ENCODE data around the gene CLEC11A.
"Not testable (repeated sequence)": the region's sequence is repeated elsewhere in the genome, so short reads cannot be mapped to it uniquely, and the experiment has no call there.

The CLEC11A gene

DNA sequence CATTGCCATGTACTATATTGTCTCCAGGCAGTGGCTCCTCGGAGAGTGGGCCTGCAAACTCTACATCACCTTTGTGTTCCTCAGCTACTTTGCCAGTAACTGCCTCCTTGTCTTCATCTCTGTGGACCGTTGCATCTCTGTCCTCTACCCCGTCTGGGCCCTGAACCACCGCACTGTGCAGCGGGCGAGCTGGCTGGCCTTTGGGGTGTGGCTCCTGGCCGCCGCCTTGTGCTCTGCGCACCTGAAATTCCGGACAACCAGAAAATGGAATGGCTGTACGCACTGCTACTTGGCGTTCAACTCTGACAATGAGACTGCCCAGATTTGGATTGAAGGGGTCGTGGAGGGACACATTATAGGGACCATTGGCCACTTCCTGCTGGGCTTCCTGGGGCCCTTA lies 47.7 kb downstream of the CLEC11A start:
- Histone ChIP-seq H3K27ac (no peak overlapping the region), H4K20me1 (no peaks in the 10 kb centered on the region), H3K36me3 (no peaks in the 10 kb centered on the region), H3K9me3 (no peaks in the 10 kb centered on the region), H3K4me1 (no peaks in the 10 kb centered on the region), H3K4me2 (no peak overlapping the region), H3K27me3 (peaks cover 17% of the 10 kb centered on the region), H3K4me3 (no peak overlapping the region), H3K9ac (no peak overlapping the region)
- no peak for TF ChIP-seq Cebpa-rat (IDR thresholded peaks at IDR 0.05)

DNA sequence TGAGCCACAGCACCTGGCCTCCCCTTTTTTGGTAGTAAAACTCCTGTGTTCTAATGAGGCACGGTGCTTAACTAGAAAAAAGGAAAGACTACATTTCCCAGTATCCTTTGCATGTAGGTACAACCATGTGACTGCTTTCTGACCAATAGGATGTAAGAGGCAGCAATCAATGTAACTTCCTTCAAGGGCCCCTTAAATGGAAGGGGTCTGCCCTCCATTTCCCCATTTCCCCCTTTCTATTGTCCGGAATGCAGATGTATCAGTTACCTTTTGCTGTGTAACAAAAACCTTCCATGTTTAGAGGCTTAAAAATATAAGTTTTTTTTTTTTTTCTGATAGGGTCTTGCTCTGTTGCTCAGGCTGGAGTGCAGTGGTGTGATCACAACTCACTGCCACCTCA lies 49.3 kb downstream of the CLEC11A start:
- peaks cover 6% of the 10 kb centered on the region for H4K20me1 ChIP-seq
- H3K4me2 ChIP-seq = no peak overlapping the region
- no peak overlapping the region for H3K9ac ChIP-seq
- peaks cover 33% of the 10 kb centered on the region for H3K27me3 ChIP-seq
- peaks cover 6% of the 10 kb centered on the region for H3K4me1 ChIP-seq
- H3K4me3 ChIP-seq = no peak overlapping the region
- H3K27ac ChIP-seq = no peak overlapping the region
- H3K9me3 ChIP-seq = 0 out of 2 replicates have a peak, but pooled peaks cover 6% of the 10 kb centered on the region
- no peaks in the 10 kb centered on the region for H3K36me3 ChIP-seq
- no peak for TF ChIP-seq Cebpa-rat (IDR thresholded peaks at IDR 0.05)

DNA sequence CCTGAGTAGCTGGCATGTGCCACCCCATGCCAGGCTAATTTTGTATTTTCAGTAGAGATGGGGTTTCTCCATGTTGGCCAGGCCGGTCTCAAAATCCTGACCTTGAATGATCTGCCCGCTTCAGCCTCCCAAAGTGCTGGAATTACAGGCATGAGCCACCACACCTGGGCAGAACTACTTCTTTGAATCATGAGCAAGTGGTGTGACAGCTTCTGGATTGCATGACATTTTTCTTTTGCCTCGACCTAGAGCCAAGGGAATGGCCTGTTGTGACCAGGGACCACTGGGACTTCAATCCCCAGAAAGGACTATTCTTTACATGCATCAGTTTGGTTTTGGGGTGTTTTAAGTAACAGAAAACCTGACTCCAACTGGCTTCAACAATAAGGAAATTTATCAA lies 49.7 kb downstream of the CLEC11A start:
- Histone ChIP-seq H3K4me1 (peaks cover 10% of the 10 kb centered on the region), H3K27me3 (peaks cover 37% of the 10 kb centered on the region), H4K20me1 (peaks cover 10% of the 10 kb centered on the region)
- not testable (repeated sequence) for H3K4me3 ChIP-seq, H3K36me3 ChIP-seq, H3K9ac ChIP-seq, H3K9me3 ChIP-seq, H3K4me2 ChIP-seq, H3K27ac ChIP-seq

DNA sequence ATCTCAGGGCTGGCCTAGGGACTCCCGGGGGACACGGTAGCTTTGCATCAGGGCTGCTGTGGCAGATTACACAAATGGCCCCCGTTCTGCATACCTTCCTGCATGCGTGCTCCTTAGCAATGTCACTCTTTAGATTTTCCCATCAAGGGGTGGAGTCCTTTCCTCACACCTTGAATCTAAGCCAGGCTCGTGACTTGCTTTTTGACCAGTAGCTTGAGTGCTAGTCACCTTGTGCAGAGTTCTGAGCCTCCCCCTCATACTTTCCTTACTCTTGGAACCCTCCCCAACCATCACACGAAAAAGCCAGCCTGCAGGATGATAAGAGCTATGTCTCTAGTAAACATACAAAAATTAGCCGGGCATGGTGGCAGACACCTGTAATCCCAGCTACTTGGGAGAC lies 50.3 kb downstream of the CLEC11A start:
- H3K4me3 ChIP-seq, H3K9me3 ChIP-seq, H3K36me3 ChIP-seq, H3K9ac ChIP-seq, H3K27ac ChIP-seq, H3K4me2 ChIP-seq: not testable (repeated sequence)
- H3K4me1 ChIP-seq = peaks cover 15% of the 10 kb centered on the region
- peaks cover 43% of the 10 kb centered on the region for H3K27me3 ChIP-seq
- H4K20me1 ChIP-seq = peaks cover 16% of the 10 kb centered on the region
